Psoas muscle (tissue), 8 donors: ENCODE results near the gene TMEM150B. TPM values are rescaled to one million over a fixed set of nuclear protein-coding genes. Genes with fewer than 3 reads are reported as not detected.
A peak's percentile ranks its signal among the peaks of the same experiment; 100 is the strongest.

Source experiments
- ATAC-seq, 4 donors: fragments of 200-7000 bp; cut with Tn5 transposase; one replicate each; pipeline ENCODE4 v1.9.1; 2020; ENCODE audit warnings: moderate library complexity in 3 of 4, mild to moderate bottlenecking in 2 of 4
- DNase-seq, 2 donors: peaks; one replicate each; pipeline ENCODE4 v3.0.0-alpha.2; 2020
- H3K27ac ChIP-seq: fragments of 200-600 bp; one replicate; pipeline ENCODE4 v1.8.0; 2022
- H3K27me3 ChIP-seq, 3 donors: fragments of 200-600 bp in 1 of 3; one replicate each; pipeline versions ENCODE4 v1.6.1 to v1.8.0; 2013 to 2022; ENCODE audit warnings: low read length in 2 of 3, mild to moderate bottlenecking in 2 of 3, moderate library complexity in 1 of 3; ENCODE audit not compliant: insufficient read depth in 3 of 3
- H3K36me3 ChIP-seq, 2 donors: fragments of 200-600 bp in 1 of 2; one replicate each; pipeline versions ENCODE4 v1.6.1 to v1.8.0; 2013 to 2022; ENCODE audit warnings: low read depth in 1 of 2, mild to moderate bottlenecking in 1 of 2, moderate library complexity in 1 of 2; ENCODE audit not compliant: insufficient read depth in 1 of 2
- H3K4me1 ChIP-seq: fragments of 200-600 bp; one replicate; pipeline ENCODE4 v1.8.0; 2022
- H3K4me3 ChIP-seq: fragments of 200-600 bp; one replicate; pipeline ENCODE4 v1.8.0; 2022; ENCODE audit warnings: mild to moderate bottlenecking
- H3K9me3 ChIP-seq: fragments of 200-600 bp; one replicate; pipeline ENCODE4 v1.8.0; 2022
- CTCF ChIP-seq: fragments of 200-600 bp; IDR thresholded peaks from one replicate; pipeline ENCODE4 v1.8.0; 2022; ENCODE audit warnings: antibody characterized with exemption
- WGBS, 3 donors: extraction: QIAGEN DNeasy Blood & Tissue Kit; methylation state at CpG; one replicate each; pipeline versions ENCODE4 v1.1.6 to v1.1.7; 2013; 5-methylcytosine and 5-hydroxymethylcytosine counted together
- intact Hi-C, 2 donors: fragments of 100-400 bp; cut with DNase I; formaldehyde crosslinking; loops; one replicate each; pipeline versions ENCODE4 v1.11.0 to v1.14.2; 2022
- polyA plus RNA-seq, 3 donors: library from polyadenylated mRNA; stranded (reverse); fragments of 200-250 nt; gene quantifications; one replicate each; pipeline ENCODE4 v1.2.3, GENCODE V29; 2013
- total RNA-seq, 4 donors: library from RNA; stranded (reverse); fragmentation: NEBNext Ultra II Directional in 2 of 4; extraction: Animal tissue kit (Norgen Biotek cat#: 25700) in 2 of 4; gene quantifications; one replicate each; pipeline versions ENCODE4 v1.2.1 to v1.2.4, GENCODE V29; 2021 to 2023
- donor health status: healthy with polysubstance abuse.
- donor health status: DM: no; HTN: no; CAD: no; lungs with moderate emphysema.
- donor health status: Bipolar disorder and iron deficiency.
- donor health status: healthy.
- donor health status: DM: yes; HTN: yes; CAD: no.
- donor health status: DM: no; HTN: no; CAD: no.
- donor health status: DM: no; HTN: no; CAD: no.
- donor health status: DM: yes; HTN: yes; CAD: no.

TMEM150B gene
- total and polyA plus RNA-seq, 7 donors: 0.08 to 1.1 (median 0.38) TPM

DNA sequence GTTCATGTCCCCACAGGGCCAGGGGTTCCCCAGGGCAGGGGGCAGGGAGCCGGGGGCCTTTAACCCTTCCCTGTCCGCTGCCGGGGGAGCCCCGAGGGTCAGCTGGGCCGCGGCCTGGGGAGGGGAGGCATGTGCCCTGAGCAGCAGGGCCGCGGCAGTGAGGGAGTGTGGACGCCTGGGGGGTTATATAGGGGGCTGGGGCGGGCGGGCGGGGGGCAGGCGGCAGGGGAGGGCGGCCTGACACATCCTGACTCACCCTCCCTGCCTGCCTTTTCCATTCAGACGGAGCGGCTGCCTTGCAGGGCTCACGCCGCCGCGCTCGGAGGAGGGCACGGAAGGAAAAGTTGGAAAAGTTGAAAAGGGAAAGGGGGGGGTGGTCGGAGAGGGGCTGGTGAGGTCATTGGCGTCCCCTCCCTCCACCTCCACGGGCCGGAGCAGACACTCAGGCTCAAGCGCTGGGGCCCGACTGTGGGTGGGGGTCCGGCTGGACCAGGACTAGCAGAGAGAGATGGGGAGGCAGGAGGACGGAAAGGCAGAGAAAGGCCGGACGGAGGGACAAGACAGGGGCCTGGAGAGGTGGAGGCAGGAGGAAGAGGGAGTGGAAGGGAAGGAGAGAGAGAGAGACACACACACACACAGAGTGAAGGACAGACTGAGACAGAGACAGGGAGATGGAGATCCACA lies 45.3 kb upstream of the TMEM150B start, which contains the start of gene IL11:
TSS of gene IL11 (minus strand) at position 159 of the 684 bp plus-strand sequence. CDS start at position 6, 153 bp downstream.
- no peak for ATAC-seq
- no peak within 1 kb of the TSS for H3K27ac ChIP-seq
- no peaks in the 10 kb centered on the region for H3K4me1 ChIP-seq
- H3K9me3 ChIP-seq: no peaks in the 10 kb centered on the region
- no peak for TF ChIP-seq CTCF
- peaks cover 0 to 63% (median 36%) of the 10 kb centered on the region in 3 donors for H3K27me3 ChIP-seq
- H3K36me3 ChIP-seq: no peaks in the 10 kb centered on the region
- peak within 1 kb of the TSS; percentile 28 for H3K4me3 ChIP-seq
- intact Hi-C loops: no loop called here
- WGBS, 3 donors: 3 to 9% (median 8%) methylated on average over 22 to 32 of the region's 32 CpGs
- DNase-seq: no peak

- Histone ChIP-seq H3K4me1 (no peaks in the 10 kb centered on the region), H3K27me3 (peaks cover 0 to 61% (median 33%) of the 10 kb centered on the region in 3 donors), H3K36me3 (no peaks in the 10 kb centered on the region), H3K27ac (no peak overlapping the region), H3K4me3 (peak overlapping the region; percentile 28), H3K9me3 (no peaks in the 10 kb centered on the region)
- ATAC-seq (no peak), DNase-seq (no peak)
- no peak for TF ChIP-seq CTCF
- 1 to 2% (median 1%) methylated on average over 21 to 59 of the region's 59 CpGs for WGBS, 3 donors
- intact Hi-C loops: no loop called here
Observed at GRCh38 chr19:55369653-55370304, 44.6 kb upstream of the TMEM150B start.

DNA sequence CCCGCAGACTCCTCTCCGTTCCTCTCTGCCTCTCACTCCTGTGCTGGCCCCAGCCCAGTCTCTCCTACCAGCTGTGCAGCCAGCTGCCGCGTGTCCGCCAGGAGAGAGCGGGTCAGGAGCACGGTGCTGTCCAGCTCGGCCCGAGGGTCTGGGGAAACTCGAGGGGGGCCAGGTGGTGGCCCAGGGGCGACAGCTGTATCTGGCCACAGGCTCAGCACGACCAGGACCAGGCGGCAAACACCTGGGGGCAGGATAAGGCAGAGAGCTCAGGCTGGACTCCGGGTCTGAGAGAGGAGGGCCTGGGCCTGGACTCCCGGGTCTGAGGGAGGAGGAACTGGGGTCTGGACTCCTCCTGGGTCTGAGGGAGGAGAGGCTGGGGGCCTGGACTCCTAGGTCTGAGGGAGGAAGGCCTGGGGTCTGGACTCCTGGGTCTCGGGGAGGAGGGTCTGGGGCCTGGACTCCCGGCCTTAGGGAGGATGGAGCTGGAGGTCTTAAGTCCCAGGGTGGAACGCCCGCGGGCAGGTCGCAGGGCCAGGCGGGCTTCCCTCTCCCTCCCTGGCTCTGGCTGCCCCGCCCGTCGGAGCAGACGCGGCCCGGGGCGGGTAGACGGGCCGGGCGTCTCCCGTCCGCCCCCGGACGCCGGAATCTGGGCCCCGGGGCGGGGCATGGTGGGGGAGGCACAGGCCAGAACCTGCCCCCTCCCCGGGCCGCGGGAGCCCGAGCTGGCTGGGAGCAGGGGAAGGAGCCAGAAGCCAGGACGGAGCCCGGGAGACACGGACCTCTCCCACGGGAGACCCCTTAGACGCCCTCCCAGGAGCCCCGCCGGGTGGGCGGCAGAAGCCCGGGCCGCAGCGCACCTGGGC lies 43.8 kb upstream of the TMEM150B start:
- TF ChIP-seq CTCF: no peak

GRCh38 chr19:55368106-55368505 lies 43.0 kb upstream of the TMEM150B start:
- Histone ChIP-seq H3K4me3 (no peak overlapping the region), H3K4me1 (no peaks in the 10 kb centered on the region), H3K27me3 (peaks cover 0 to 48% (median 30%) of the 10 kb centered on the region in 3 donors), H3K9me3 (no peaks in the 10 kb centered on the region), H3K36me3 (no peaks in the 10 kb centered on the region), H3K27ac (no peak overlapping the region)
- DNase-seq (no peak), ATAC-seq (no peak)
- intact Hi-C loops: no loop called here
- 79 to 83% (median 80%) methylated on average over 15 to 16 of the region's 16 CpGs for WGBS, 3 donors
- no peak for TF ChIP-seq CTCF

More for the DNA sequence above, 43.8 kb upstream of the TMEM150B start:
- Histone ChIP-seq H3K4me1 (no peaks in the 10 kb centered on the region), H3K4me3 (peak overlapping the region; percentile 22), H3K27ac (no peak overlapping the region), H3K9me3 (no peaks in the 10 kb centered on the region), H3K27me3 (peaks cover 0 to 53% (median 31%) of the 10 kb centered on the region in 3 donors), H3K36me3 (no peaks in the 10 kb centered on the region)
- 5 to 12% (median 6%) methylated on average over 28 to 54 of the region's 54 CpGs for WGBS, 3 donors
- intact Hi-C loops: no loop called here
- ATAC-seq (peak in 2 of 4 donors; percentile 21 to 24), DNase-seq (no peak)
